Measurements from ENCODE around the gene AKAP17A. TPM values are rescaled to one million over a fixed set of nuclear protein-coding genes. Genes with fewer than 3 reads are reported as not detected.

AKAP17A gene
- total RNA-seq, 1 experiment from 2014 or later: 28.3 TPM

DNA sequence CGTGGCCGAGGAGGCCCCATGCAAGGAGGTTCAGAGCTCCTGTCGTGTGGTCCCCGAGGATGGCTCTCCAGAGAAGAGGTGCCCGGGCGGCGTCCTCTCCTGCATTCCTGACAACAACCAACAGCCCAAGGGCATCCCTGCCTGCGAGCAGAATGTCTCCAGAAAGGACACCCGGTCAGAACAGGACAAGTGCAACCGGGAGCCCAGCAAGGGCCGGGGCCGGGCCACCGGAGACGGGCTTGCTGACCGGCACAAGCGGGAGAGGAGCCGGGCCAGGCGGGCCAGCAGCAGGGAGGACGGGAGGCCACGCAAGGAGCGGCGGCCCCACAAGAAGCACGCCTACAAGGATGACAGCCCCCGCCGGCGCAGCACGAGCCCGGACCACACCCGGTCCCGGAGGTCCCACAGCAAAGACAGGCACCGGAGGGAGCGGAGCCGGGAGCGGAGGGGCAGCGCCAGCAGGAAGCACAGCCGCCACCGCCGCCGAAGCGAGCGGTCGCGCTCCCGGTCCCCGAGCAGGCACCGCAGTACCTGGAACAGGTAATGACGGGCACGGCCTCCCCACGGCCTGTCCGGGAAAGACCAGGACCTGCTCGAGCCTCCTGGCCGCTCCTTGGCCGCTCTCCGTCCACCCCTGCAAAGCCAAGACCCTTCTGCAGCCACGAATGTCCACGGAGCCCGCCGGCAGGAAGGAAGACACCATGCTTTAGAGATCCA lies 9.8 kb downstream of the AKAP17A start:
- ChIA-PET POLR2A (ENCODE audit: unreplicated experiment) (no interaction called here), CTCF (no interaction called here)
- Histone ChIP-seq H3K4me2 (no peak overlapping the region), H3K4me3 (no peak overlapping the region), H3K79me2 (ENCODE audit: low read depth) (0 out of 2 replicates have a peak, but pooled peaks cover 9% of the 10 kb centered on the region), H3K9me2 (ENCODE audit: insufficient read depth) (no peaks in the 10 kb centered on the region), H3K27me3 (ENCODE audit: insufficient read depth, low read depth) (no peaks in the 10 kb centered on the region), H3K27ac (no peak overlapping the region), H3K9me3 (ENCODE audit: insufficient read depth, low read depth) (no peaks in the 10 kb centered on the region), H3F3A (ENCODE audit: insufficient read depth, low read depth) (no peaks in the 10 kb centered on the region; the same call in 1 of the 2 replicates), H3K4me1 (replicated peaks; ENCODE audit: insufficient read depth) (no peaks in the 10 kb centered on the region), H2AFZ (no peak overlapping the region), H3K36me3 (ENCODE audit: low read depth) (peaks cover 5% of the 10 kb centered on the region; the same call in 1 of the 2 replicates), H4K20me1 (ENCODE audit: insufficient read depth) (peaks cover 42% of the 10 kb centered on the region)
- intact Hi-C loops (cut with micrococcal nuclease; ENCODE audit: unreplicated experiment): no loop called here
- DNase-seq: no peak
- BruUV-seq (replicated peaks): no TSS peak
- TF ChIP-seq, protein P1, sequence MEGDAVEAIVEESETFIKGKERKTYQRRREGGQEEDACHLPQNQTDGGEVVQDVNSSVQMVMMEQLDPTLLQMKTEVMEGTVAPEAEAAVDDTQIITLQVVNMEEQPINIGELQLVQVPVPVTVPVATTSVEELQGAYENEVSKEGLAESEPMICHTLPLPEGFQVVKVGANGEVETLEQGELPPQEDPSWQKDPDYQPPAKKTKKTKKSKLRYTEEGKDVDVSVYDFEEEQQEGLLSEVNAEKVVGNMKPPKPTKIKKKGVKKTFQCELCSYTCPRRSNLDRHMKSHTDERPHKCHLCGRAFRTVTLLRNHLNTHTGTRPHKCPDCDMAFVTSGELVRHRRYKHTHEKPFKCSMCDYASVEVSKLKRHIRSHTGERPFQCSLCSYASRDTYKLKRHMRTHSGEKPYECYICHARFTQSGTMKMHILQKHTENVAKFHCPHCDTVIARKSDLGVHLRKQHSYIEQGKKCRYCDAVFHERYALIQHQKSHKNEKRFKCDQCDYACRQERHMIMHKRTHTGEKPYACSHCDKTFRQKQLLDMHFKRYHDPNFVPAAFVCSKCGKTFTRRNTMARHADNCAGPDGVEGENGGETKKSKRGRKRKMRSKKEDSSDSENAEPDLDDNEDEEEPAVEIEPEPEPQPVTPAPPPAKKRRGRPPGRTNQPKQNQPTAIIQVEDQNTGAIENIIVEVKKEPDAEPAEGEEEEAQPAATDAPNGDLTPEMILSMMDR (conservative IDR thresholded peaks at IDR 0.05): no peak
- no peak for TF ChIP-seq EZH2 (IDR thresholded peaks at IDR 0.05; ENCODE audit: low read depth)

DNA sequence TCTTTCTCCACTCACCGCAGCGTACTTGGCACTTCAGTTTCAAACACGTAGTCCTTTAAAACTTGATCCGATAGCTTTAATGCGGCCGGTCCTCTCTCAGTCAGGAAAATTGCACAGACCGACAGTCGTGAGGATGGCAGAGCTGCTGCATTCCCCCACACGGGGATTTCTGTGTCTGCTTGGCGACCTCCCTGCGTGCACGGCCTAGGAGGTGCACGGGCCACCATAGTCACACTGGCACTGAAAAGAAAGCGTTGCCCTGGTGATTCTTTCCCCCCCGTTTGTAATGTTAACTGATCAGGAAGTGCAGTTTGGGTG lies 10.3 kb downstream of the AKAP17A start:
- no peak overlapping the region for H3K4me3 ChIP-seq
- 0 out of 2 replicates have a peak, but pooled peaks cover 9% of the 10 kb centered on the region for H3K79me2 ChIP-seq (ENCODE audit: low read depth)
- H3K4me1 ChIP-seq (replicated peaks; ENCODE audit: insufficient read depth): no peaks in the 10 kb centered on the region
- intact Hi-C loops (cut with micrococcal nuclease; ENCODE audit: unreplicated experiment): no loop called here
- no peaks in the 10 kb centered on the region; the same call in 1 of the 2 replicates for H3F3A ChIP-seq (ENCODE audit: insufficient read depth, low read depth)
- no peaks in the 10 kb centered on the region for H3K9me2 ChIP-seq (ENCODE audit: insufficient read depth)
- no peak overlapping the region for H3K27ac ChIP-seq
- H3K4me2 ChIP-seq: no peak overlapping the region
- ChIA-PET POLR2A (ENCODE audit: unreplicated experiment) (no interaction called here), CTCF (no interaction called here)
- no peaks in the 10 kb centered on the region for H3K27me3 ChIP-seq (ENCODE audit: insufficient read depth, low read depth)
- H3K9me3 ChIP-seq (ENCODE audit: insufficient read depth, low read depth): no peaks in the 10 kb centered on the region
- no peak for DNase-seq
- peaks cover 5% of the 10 kb centered on the region; the same call in 1 of the 2 replicates for H3K36me3 ChIP-seq (ENCODE audit: low read depth)
- no peak for TF ChIP-seq EZH2 (IDR thresholded peaks at IDR 0.05; ENCODE audit: low read depth)
- TF ChIP-seq, protein P1 (conservative IDR thresholded peaks at IDR 0.05): no peak
- peaks cover 42% of the 10 kb centered on the region for H4K20me1 ChIP-seq (ENCODE audit: insufficient read depth)
- no peak overlapping the region for H2AFZ ChIP-seq
- BruUV-seq (replicated peaks): no TSS peak

DNA sequence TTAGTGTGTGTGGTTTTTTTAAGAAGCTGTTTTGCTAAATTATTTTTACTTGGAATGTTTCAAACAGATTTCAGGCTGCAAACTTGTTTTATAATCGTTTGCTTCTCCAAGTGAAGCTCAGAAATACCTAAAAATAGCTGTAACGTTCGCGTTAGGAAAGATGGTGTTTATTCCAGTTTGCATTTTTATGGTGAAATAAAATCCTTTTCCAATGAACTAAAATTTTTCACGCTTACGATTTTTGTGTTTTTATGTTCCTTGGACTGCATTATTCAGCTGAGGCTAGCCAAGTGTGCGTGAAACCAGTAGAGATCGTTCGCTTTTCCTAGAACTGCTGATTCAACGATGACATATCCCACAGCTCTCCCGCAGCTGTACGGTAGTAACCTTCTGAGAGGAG lies 10.9 kb downstream of the AKAP17A start:
- Histone ChIP-seq H3K9me2 (ENCODE audit: insufficient read depth) (no peaks in the 10 kb centered on the region), H3K79me2 (ENCODE audit: low read depth) (0 out of 2 replicates have a peak, but pooled peaks cover 5% of the 10 kb centered on the region), H3K27me3 (ENCODE audit: insufficient read depth, low read depth) (no peaks in the 10 kb centered on the region), H3K4me1 (replicated peaks; ENCODE audit: insufficient read depth) (no peaks in the 10 kb centered on the region), H3K36me3 (ENCODE audit: low read depth) (peaks cover 5% of the 10 kb centered on the region; the same call in 1 of the 2 replicates), H3K4me2 (no peak overlapping the region), H2AFZ (no peak overlapping the region), H3K4me3 (no peak overlapping the region), H3K9me3 (ENCODE audit: insufficient read depth, low read depth) (no peaks in the 10 kb centered on the region), H4K20me1 (ENCODE audit: insufficient read depth) (peaks cover 37% of the 10 kb centered on the region), H3F3A (ENCODE audit: insufficient read depth, low read depth) (no peaks in the 10 kb centered on the region; the same call in 1 of the 2 replicates), H3K27ac (no peak overlapping the region)
- no peak for DNase-seq
- CTCF ChIA-PET: no interaction called here
- no TSS peak for BruUV-seq (replicated peaks)
- intact Hi-C loops (cut with micrococcal nuclease; ENCODE audit: unreplicated experiment): no loop called here
- POLR2A ChIA-PET (ENCODE audit: unreplicated experiment): no interaction called here
- TF ChIP-seq, protein P1 (conservative IDR thresholded peaks at IDR 0.05): no peak
